BLaER1 treated with 17β-estradiol and CSF1 and Interleukin-3, amounts not matched to agents 10 nM and 100 nM (cell line): ENCODE data around the gene CUL1.
"Not testable (repeated sequence)": the region's sequence is repeated elsewhere in the genome, so short reads cannot be mapped to it uniquely, and the experiment has no call there.

Experiments used
- H3K27ac ChIP-seq, 11 experiments: shearing (Covaris generic); formaldehyde crosslinking; 2 replicates each; pipeline ENCODE4 v1.8.1; 2022
- H3K27me3 ChIP-seq, 11 experiments: shearing (Covaris generic); formaldehyde crosslinking; 2 replicates each; pipeline ENCODE4 v1.8.1; 2022
- H3K36me3 ChIP-seq, 11 experiments: shearing (Covaris generic); formaldehyde crosslinking; 2 replicates each; pipeline ENCODE4 v1.8.1; 2022
- H3K4me1 ChIP-seq, 10 experiments: shearing (Covaris generic); formaldehyde crosslinking; 2 replicates each; pipeline ENCODE4 v1.8.1; 2022
- H3K4me2 ChIP-seq, 11 experiments: shearing (Covaris generic); formaldehyde crosslinking; 2 replicates each; pipeline ENCODE4 v1.8.1; 2022
- H3K4me3 ChIP-seq, 10 experiments: shearing (Covaris generic); formaldehyde crosslinking; 2 replicates each; pipeline ENCODE4 v1.8.1; 2022
- H3K9ac ChIP-seq, 11 experiments: shearing (Covaris generic); formaldehyde crosslinking; 2 replicates each; pipeline ENCODE4 v1.8.1; 2022
- H3K9me3 ChIP-seq, 11 experiments: shearing (Covaris generic); formaldehyde crosslinking; replicated peaks in 1 of 11; 2 replicates each; pipeline ENCODE4 v1.8.1; 2022
- H4K20me1 ChIP-seq, 11 experiments: shearing (Covaris generic); formaldehyde crosslinking; 2 replicates each; pipeline ENCODE4 v1.8.1; 2022
- Cebpa-rat ChIP-seq, 11 experiments: shearing (Covaris generic); IDR thresholded peaks; 2 replicates each; pipeline ENCODE4 v1.8.1; 2022

CUL1 gene

GRCh38 chr7:148699782-148700629 lies 1.3 kb downstream of the CUL1 start:
- Histone ChIP-seq H3K4me3 (peak overlapping the region; percentile 84 to 97 (median 91)), H3K27me3 (no peaks in the 10 kb centered on the region), H3K9me3 (no peaks in the 10 kb centered on the region), H3K27ac (peak overlapping the region; percentile 97 to 100 (median 99)), H3K9ac (peak overlapping the region; percentile 97 to 100 (median 99)), H3K4me1 (peaks cover 46 to 67% (median 58%) of the 10 kb centered on the region in 10 experiments), H4K20me1 (peaks cover 46 to 60% (median 49%) of the 10 kb centered on the region in 11 experiments), H3K36me3 (no peaks in the 10 kb centered on the region), H3K4me2 (peak overlapping the region; percentile 82 to 97 (median 90))
- TF ChIP-seq Cebpa-rat (IDR thresholded peaks at IDR 0.05): no peak

- Histone ChIP-seq H3K4me3 (peak overlapping the region; percentile 84 to 97 (median 91)), H3K9ac (peak overlapping the region; percentile 97 to 100 (median 99)), H3K4me1 (peaks cover 46 to 73% (median 64%) of the 10 kb centered on the region in 10 experiments), H3K9me3 (no peaks in the 10 kb centered on the region), H3K4me2 (peak overlapping the region; percentile 82 to 97 (median 90)), H3K27me3 (no peaks in the 10 kb centered on the region), H3K36me3 (peaks cover 0 to 3% (median 0%) of the 10 kb centered on the region in 11 experiments; a peak in 1 of 22 replicates), H4K20me1 (peaks cover 53 to 67% (median 56%) of the 10 kb centered on the region in 11 experiments), H3K27ac (peak overlapping the region in 10 of 11 experiments; percentile 98 to 100 (median 99); a peak in 19 of 22 replicates)
- no peak for TF ChIP-seq Cebpa-rat (IDR thresholded peaks at IDR 0.05)
Measured at GRCh38 chr7:148700661-148701064, 2.0 kb downstream of the CUL1 start.

GRCh38 chr7:148701414-148701813 lies 2.7 kb downstream of the CUL1 start:
- peaks cover 60 to 75% (median 63%) of the 10 kb centered on the region in 11 experiments for H4K20me1 ChIP-seq
- peaks cover 46 to 79% (median 71%) of the 10 kb centered on the region in 10 experiments for H3K4me1 ChIP-seq
- no peaks in the 10 kb centered on the region for H3K9me3 ChIP-seq
- no peak for TF ChIP-seq Cebpa-rat (IDR thresholded peaks at IDR 0.05)
- peak overlapping the region in 3 of 11 experiments; percentile 0 to 100 (median 100); a peak in 4 of 22 replicates for H3K27ac ChIP-seq
- peak overlapping the region; percentile 84 to 97 (median 91); a peak in 19 of 20 replicates for H3K4me3 ChIP-seq
- peaks cover 0 to 8% (median 0%) of the 10 kb centered on the region in 11 experiments; a peak in 1 of 22 replicates for H3K36me3 ChIP-seq
- H3K4me2 ChIP-seq: peak overlapping the region; percentile 82 to 97 (median 90)
- H3K9ac ChIP-seq: peak overlapping the region in 10 of 11 experiments; percentile 97 to 100 (median 99); a peak in 18 of 22 replicates
- H3K27me3 ChIP-seq: no peaks in the 10 kb centered on the region

- no peak for TF ChIP-seq Cebpa-rat (IDR thresholded peaks at IDR 0.05)
- H3K27me3 ChIP-seq: no peaks in the 10 kb centered on the region
- H3K4me2 ChIP-seq: peak overlapping the region; percentile 25 to 97 (median 86)
- no peak overlapping the region for H3K27ac ChIP-seq
- H3K4me3 ChIP-seq: no peak overlapping the region
- peaks cover 49 to 76% (median 71%) of the 10 kb centered on the region in 10 experiments for H3K4me1 ChIP-seq
- peaks cover 0 to 8% (median 0%) of the 10 kb centered on the region in 11 experiments; a peak in 1 of 22 replicates for H3K36me3 ChIP-seq
- H4K20me1 ChIP-seq: peaks cover 75 to 91% (median 79%) of the 10 kb centered on the region in 11 experiments
- H3K9me3 ChIP-seq: no peaks in the 10 kb centered on the region
- no peak overlapping the region for H3K9ac ChIP-seq
Measured at GRCh38 chr7:148702876-148703670, 4.4 kb downstream of the CUL1 start.

- Histone ChIP-seq H3K4me2 (peak overlapping the region; percentile 25 to 97 (median 86); a peak in 18 of 22 replicates), H4K20me1 (peaks cover 81 to 97% (median 84%) of the 10 kb centered on the region in 11 experiments), H3K4me1 (peaks cover 53 to 81% (median 76%) of the 10 kb centered on the region in 10 experiments)
- H3K9ac ChIP-seq, H3K27me3 ChIP-seq, H3K4me3 ChIP-seq, H3K9me3 ChIP-seq, H3K36me3 ChIP-seq, H3K27ac ChIP-seq: not testable (repeated sequence)
Measured at GRCh38 chr7:148703671-148703962, 4.9 kb downstream of the CUL1 start.

- no peak overlapping the region for H3K4me3 ChIP-seq
- peaks cover 53 to 87% (median 79%) of the 10 kb centered on the region in 10 experiments for H3K4me1 ChIP-seq
- no peak overlapping the region for H3K27ac ChIP-seq
- H3K9me3 ChIP-seq: no peaks in the 10 kb centered on the region
- peaks cover 86 to 100% (median 90%) of the 10 kb centered on the region in 11 experiments for H4K20me1 ChIP-seq
- peak overlapping the region in 10 of 11 experiments; percentile 26 to 97 (median 89); a peak in 15 of 22 replicates for H3K4me2 ChIP-seq
- H3K27me3 ChIP-seq: no peaks in the 10 kb centered on the region
- H3K36me3 ChIP-seq: peaks cover 0 to 8% (median 0%) of the 10 kb centered on the region in 11 experiments; a peak in 1 of 22 replicates
- H3K9ac ChIP-seq: no peak overlapping the region
- TF ChIP-seq Cebpa-rat (IDR thresholded peaks at IDR 0.05): no peak
Measured at GRCh38 chr7:148704189-148704588, 5.5 kb downstream of the CUL1 start.

GRCh38 chr7:148704970-148705369 lies 6.3 kb downstream of the CUL1 start:
- Histone ChIP-seq H3K9me3 (no peaks in the 10 kb centered on the region; a peak in 1 of 22 replicates), H3K4me2 (peak overlapping the region in 5 of 11 experiments; percentile 11 to 40 (median 27); a peak in 9 of 22 replicates), H3K4me1 (peaks cover 53 to 87% (median 83%) of the 10 kb centered on the region in 10 experiments), H3K36me3 (peaks cover 0 to 8% (median 0%) of the 10 kb centered on the region in 11 experiments; a peak in 1 of 22 replicates), H4K20me1 (peaks cover 93 to 100% (median 98%) of the 10 kb centered on the region in 11 experiments), H3K4me3 (no peak overlapping the region), H3K27ac (no peak overlapping the region), H3K27me3 (no peaks in the 10 kb centered on the region), H3K9ac (no peak overlapping the region)
- TF ChIP-seq Cebpa-rat (IDR thresholded peaks at IDR 0.05): no peak

- no peak overlapping the region for H3K27ac ChIP-seq
- H3K36me3 ChIP-seq: peaks cover 0 to 8% (median 0%) of the 10 kb centered on the region in 11 experiments; a peak in 2 of 22 replicates
- H4K20me1 ChIP-seq: peaks cover 96 to 100% (median 99%) of the 10 kb centered on the region in 11 experiments
- no peak for TF ChIP-seq Cebpa-rat (IDR thresholded peaks at IDR 0.05)
- H3K9me3 ChIP-seq: no peaks in the 10 kb centered on the region; a peak in 1 of 22 replicates
- H3K4me1 ChIP-seq: peaks cover 50 to 86% (median 81%) of the 10 kb centered on the region in 10 experiments
- peak overlapping the region in 8 of 11 experiments; percentile 5 to 40 (median 14); a peak in 8 of 22 replicates for H3K4me2 ChIP-seq
- H3K4me3 ChIP-seq: no peak overlapping the region
- H3K27me3 ChIP-seq: no peaks in the 10 kb centered on the region
- no peak overlapping the region for H3K9ac ChIP-seq
Measured at GRCh38 chr7:148706368-148706767, 7.7 kb downstream of the CUL1 start.
